ENCODE measurements around the gene MTFMT.

- no peak for TF ChIP-seq CTCF (IDR thresholded peaks at IDR 0.05 in 2 of 3, conservative IDR thresholded peaks at IDR 0.05 in 1 of 3; ENCODE audit: borderline replicate concordance in 1 of 3, insufficient read depth in 1 of 3, low read depth in 2 of 3, low read length in 2 of 3)
- TF ChIP-seq SIN3A (IDR thresholded peaks at IDR 0.05; ENCODE audit: low read depth) = no peak
- no peak for TF ChIP-seq EZH2phosphoT487 (IDR thresholded peaks at IDR 0.05; ENCODE audit: borderline replicate concordance)
- TF ChIP-seq EZH2 (IDR thresholded peaks at IDR 0.05) = no peak
- TF ChIP-seq REST (IDR thresholded peaks at IDR 0.05; ENCODE audit: low read depth) = no peak
- no peak for TF ChIP-seq ZFX (IDR thresholded peaks at IDR 0.05)
- TF ChIP-seq POLR2AphosphoS5 (IDR thresholded peaks at IDR 0.05; ENCODE audit: low read depth, low read length) = no peak
- TF ChIP-seq POLR2A (IDR thresholded peaks at IDR 0.05; ENCODE audit: borderline replicate concordance, extremely low read depth, insufficient read depth, insufficient read length) = no peak
Measured at GRCh38 chr15:65069179-65069578, 39.7 kb upstream of the MTFMT start.

Data from HCT116 (cell line).